Adrenal gland (tissue), 12 donors: ENCODE data around the gene MSL2. TPM values are rescaled to one million over a fixed set of nuclear protein-coding genes. Genes with fewer than 3 reads are reported as not detected.
"Not testable (repeated sequence)": the region's sequence is repeated elsewhere in the genome, so short reads cannot be mapped to it uniquely, and the experiment has no call there.

Source experiments
- DNase-seq, 7 donors: peaks; one replicate each; pipeline ENCODE4 v3.0.0-alpha.2; 2019 to 2020
- H3K27ac ChIP-seq, 5 donors: fragments of 200-600 bp; sonication (generic) in 4 of 5; 1 replicate in 3 of 5; 2 replicates in 2 of 5; pipeline versions ENCODE4 v1.5.1 to v1.8.0; 2016 to 2020; ENCODE audit warnings: mild to moderate bottlenecking in 1 of 5
- H3K27me3 ChIP-seq: fragments of 200-600 bp; 2 replicates; pipeline ENCODE4 v1.8.0; 2021
- H3K36me3 ChIP-seq, 2 donors: fragments of 200-600 bp; replicated peaks in 1 of 2; 1 replicate in 1 of 2; 2 replicates in 1 of 2; pipeline versions ENCODE4 v1.5.1 to v1.8.0; 2018 to 2022
- H3K4me1 ChIP-seq, 2 donors: fragments of 200-600 bp; replicated peaks in 1 of 2; 1 replicate in 1 of 2; 2 replicates in 1 of 2; pipeline versions ENCODE4 v1.5.1 to v1.8.0; 2018 to 2021
- H3K4me3 ChIP-seq, 4 donors: fragments of 200-600 bp; sonication (generic) in 3 of 4; one replicate each; pipeline ENCODE4 v1.5.1; 2016 to 2018
- H3K9me3 ChIP-seq, 3 donors: fragments of 200-600 bp; sonication (generic) in 1 of 3; replicated peaks in 1 of 3; 1 replicate in 2 of 3; 2 replicates in 1 of 3; pipeline versions ENCODE4 v1.5.1 to v1.8.0; 2016 to 2021
- CTCF ChIP-seq, 6 experiments: fragments of 450-650 bp in 4 of 6; fragments of 200-600 bp in 2 of 6; sonication (generic) in 1 of 6; IDR thresholded peaks; 1 replicate in 5 of 6; 2 replicates in 1 of 6; pipeline versions ENCODE4 v1.5.1 to v1.8.0; 2016 to 2021; ENCODE audit warnings: antibody characterized with exemption in 6 of 6, mild to moderate bottlenecking in 2 of 6, moderate library complexity in 1 of 6
- POLR2A ChIP-seq, 2 donors: fragments of 450-650 bp; IDR thresholded peaks; one replicate each; pipeline ENCODE4 v1.6.1; 2017; ENCODE audit warnings: antibody characterized with exemption in 2 of 2, mild to moderate bottlenecking in 2 of 2, moderate library complexity in 1 of 2
- WGBS, 4 donors: extraction: QIAGEN DNeasy Blood & Tissue Kit in 2 of 4; methylation state at CpG; one replicate each; pipeline versions ENCODE4 v1.1.5 to v1.1.7; 2013 to 2017; 5-methylcytosine and 5-hydroxymethylcytosine counted together
- intact Hi-C, 2 donors: fragments of 100-400 bp; cut with DNase I; formaldehyde crosslinking; loops; one replicate each; pipeline versions ENCODE4 v1.14.1 to v1.15.0; 2022 to 2023
- polyA plus RNA-seq, 3 donors: library from polyadenylated mRNA; stranded (reverse); fragments of 200-250 nt in 2 of 3; fragments of 350-450 nt in 1 of 3; fragmentation: Illumina TruSeq in 1 of 3; extraction: RNeasy Lipid Tissue Mini Kit (QIAGEN cat#74804) in 1 of 3; gene quantifications; one replicate each; pipeline ENCODE4 v1.2.3, GENCODE V29; 2013 to 2014
- total RNA-seq, 9 donors: library from RNA; depleted of rRNA in 4 of 9; stranded (reverse); fragments of >200 nt in 4 of 9; fragments of 120-200 nt in 1 of 9; fragmentation: NEBNext Ultra II Directional in 1 of 9; extraction: Animal tissue kit (Norgen Biotek cat#: 25700) in 1 of 9; gene quantifications; one replicate each; pipeline versions ENCODE4 v1.1.0 to v1.2.4, GENCODE V29; 2013 to 2023
- donor health status: healthy with polysubstance abuse.
- donor health status: Bipolar disorder and iron deficiency.
- donor health status: DM: yes; HTN: yes; CAD: no.
- donor health status: DM: no; HTN: no; CAD: no.
- donor health status: DM: no; HTN: no; CAD: no.
- donor health status: DM: yes; HTN: yes; CAD: no.

MSL2 gene
- total and polyA plus RNA-seq, 12 donors, result 4.0 to 36.0 (median 19.1) TPM

DNA sequence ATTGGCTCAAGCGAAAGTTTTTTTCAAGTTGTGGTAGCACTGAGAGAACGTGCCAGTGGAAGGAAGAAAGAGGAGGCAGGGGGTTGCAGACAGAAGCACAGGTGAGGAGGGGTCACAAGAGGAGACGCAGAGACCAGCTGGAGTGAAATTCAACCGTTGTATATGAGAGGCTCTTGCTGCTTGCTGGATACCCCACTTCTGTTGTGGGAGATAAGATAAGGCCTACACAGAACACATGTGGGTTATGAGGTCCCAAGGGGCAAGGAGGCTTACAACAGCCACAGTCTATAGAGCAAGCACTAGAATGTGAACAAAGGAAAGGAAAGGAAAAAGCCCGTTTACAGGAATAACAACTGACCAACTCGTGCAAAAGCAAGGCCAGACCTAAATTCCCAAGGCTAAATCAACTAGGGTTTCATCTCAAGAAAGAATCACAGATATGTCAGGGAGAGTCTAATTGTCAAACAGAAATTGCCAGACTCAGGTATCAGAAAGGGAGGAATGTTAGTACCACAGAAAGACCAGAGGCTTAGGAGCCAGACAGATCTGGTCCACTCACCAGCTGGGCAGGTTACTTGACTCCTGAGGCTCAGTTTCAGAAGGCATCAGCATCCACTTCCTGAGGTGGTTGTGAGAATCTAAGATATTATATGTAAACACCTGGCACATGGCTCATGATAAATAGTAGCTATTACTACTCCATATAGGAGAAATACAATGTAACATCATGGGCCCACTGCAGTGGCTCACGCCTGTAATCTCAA is 60.9 kb downstream of the MSL2 start:
- intact Hi-C loops, result no loop called here
- Histone ChIP-seq H3K9me3 (no peaks in the 10 kb centered on the region), H3K4me3 (no peak overlapping the region), H3K27ac (no peak overlapping the region), H3K27me3 (no peaks in the 10 kb centered on the region), H3K36me3 (no peaks in the 10 kb centered on the region), H3K4me1 (no peaks in the 10 kb centered on the region)
- no peak for TF ChIP-seq CTCF (IDR thresholded peaks at IDR 0.05)
- WGBS, 4 donors, result 53 to 64% (median 55%) methylated on average over 6 to 7 of the region's 7 CpGs
- no peak for DNase-seq

DNA sequence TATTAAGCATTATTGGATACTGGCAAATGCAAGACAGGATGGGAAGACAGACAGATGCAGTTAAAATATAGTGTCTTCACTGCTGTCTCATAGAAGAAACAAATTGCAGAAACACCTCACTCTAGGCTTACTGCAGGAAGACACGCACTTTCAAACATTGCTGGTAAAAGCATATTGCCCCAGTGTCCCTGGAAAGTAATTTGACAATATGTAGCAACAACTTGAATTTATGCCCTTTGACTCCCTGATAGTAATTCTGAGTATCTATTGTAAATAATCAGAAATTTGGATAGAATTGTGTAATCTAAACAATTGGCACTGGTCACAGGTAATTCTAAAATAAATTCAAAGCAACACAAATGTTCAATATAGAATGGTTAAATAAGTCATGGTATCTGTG is 62.0 kb downstream of the MSL2 start:
- TF ChIP-seq CTCF (IDR thresholded peaks at IDR 0.05), result no peak
- no peak overlapping the region for H3K27ac ChIP-seq
- H3K4me1 ChIP-seq, result no peaks in the 10 kb centered on the region
- WGBS, 4 donors, result 86 to 95% (median 89%) methylated on average over 1 of the region's 1 CpG
- H3K4me3 ChIP-seq, result no peak overlapping the region
- no peaks in the 10 kb centered on the region for H3K27me3 ChIP-seq
- intact Hi-C loops, result no loop called here
- no peaks in the 10 kb centered on the region for H3K36me3 ChIP-seq
- DNase-seq, result no peak
- no peaks in the 10 kb centered on the region for H3K9me3 ChIP-seq

GRCh38 chr3:136131647-136132046 is 64.5 kb downstream of the MSL2 start:
- WGBS, 4 donors, result 94 to 97% (median 95%) methylated on average over 3 of the region's 3 CpGs
- H3K4me3 ChIP-seq, H3K27ac ChIP-seq, H3K27me3 ChIP-seq, intact Hi-C loops, DNase-seq, H3K9me3 ChIP-seq, H3K4me1 ChIP-seq, H3K36me3 ChIP-seq: not testable (repeated sequence)

- no peaks in the 10 kb centered on the region for H3K4me1 ChIP-seq
- H3K36me3 ChIP-seq, result no peaks in the 10 kb centered on the region
- no peak for DNase-seq
- H3K27ac ChIP-seq, result no peak overlapping the region
- intact Hi-C loops, result no loop called here
- no peak for TF ChIP-seq POLR2A (IDR thresholded peaks at IDR 0.05)
- TF ChIP-seq CTCF (IDR thresholded peaks at IDR 0.05), result no peak
- no peaks in the 10 kb centered on the region for H3K27me3 ChIP-seq
- no peaks in the 10 kb centered on the region for H3K9me3 ChIP-seq
- 86 to 94% (median 91%) methylated on average over 4 of the region's 4 CpGs for WGBS, 4 donors
- no peak overlapping the region for H3K4me3 ChIP-seq
These were observed 74.1 kb downstream of the MSL2 start for GRCh38 chr3:136122006-136122405.
